DMS153 treated with DMSO at 0.1 percent for 48 hours (cell line): ENCODE measurements around the gene PLCE1.

Experiments used
- DNase-seq: peaks from one replicate; lab custom pipeline; 2025; ENCODE audit not compliant: unreplicated experiment; lab: John Stamatoyannopoulos, UW

The PLCE1 gene

DNA sequence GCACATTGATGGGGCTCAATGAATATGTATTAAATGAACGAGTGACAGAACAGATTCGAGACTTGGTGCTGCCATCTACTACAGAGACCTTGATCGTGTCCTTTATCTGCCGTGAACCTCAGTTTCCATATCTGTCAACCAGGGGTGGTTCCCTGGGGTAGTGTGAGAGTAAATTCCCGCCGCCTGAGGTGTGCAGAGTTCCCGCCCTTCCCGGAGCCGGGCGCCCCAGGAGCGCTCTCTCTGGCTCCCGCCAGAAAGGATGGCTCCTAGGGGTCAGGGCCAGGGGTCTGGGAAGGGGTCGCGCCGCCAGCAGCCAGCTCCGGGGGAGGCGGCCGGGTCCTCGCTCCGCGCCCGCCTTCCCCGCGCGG lies 333 bp upstream of the PLCE1 start:
- DNase-seq, result no peak

DNA sequence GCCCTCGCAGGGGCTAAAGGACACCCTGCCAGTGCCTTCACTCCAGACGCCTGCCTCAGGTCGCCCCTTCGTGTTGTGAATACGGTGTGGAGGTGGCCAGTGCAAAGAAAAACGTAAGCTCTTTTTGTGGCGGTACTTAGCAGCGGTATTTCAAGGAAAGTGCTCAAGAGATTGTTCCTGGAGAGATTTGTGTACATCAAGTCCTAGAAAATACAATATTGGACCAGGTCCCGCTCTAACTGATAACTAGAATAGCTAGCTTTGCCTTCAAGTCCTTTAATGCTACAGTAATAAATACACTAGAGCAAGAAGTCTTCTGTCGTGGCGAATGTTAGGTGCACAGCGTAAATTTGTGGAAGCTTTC lies 689 bp downstream of the PLCE1 start:
- no peak for DNase-seq

- DNase-seq, result no peak
Observed at GRCh38 chr10:93995182-93995581, 1.5 kb downstream of the PLCE1 start.

GRCh38 chr10:93995598-93996271 lies 2.0 kb downstream of the PLCE1 start:
- DNase-seq, result no peak

GRCh38 chr10:93996551-93996950 lies 2.8 kb downstream of the PLCE1 start:
- no peak for DNase-seq

GRCh38 chr10:93997546-93997945 lies 3.8 kb downstream of the PLCE1 start:
- DNase-seq, result no peak

DNA sequence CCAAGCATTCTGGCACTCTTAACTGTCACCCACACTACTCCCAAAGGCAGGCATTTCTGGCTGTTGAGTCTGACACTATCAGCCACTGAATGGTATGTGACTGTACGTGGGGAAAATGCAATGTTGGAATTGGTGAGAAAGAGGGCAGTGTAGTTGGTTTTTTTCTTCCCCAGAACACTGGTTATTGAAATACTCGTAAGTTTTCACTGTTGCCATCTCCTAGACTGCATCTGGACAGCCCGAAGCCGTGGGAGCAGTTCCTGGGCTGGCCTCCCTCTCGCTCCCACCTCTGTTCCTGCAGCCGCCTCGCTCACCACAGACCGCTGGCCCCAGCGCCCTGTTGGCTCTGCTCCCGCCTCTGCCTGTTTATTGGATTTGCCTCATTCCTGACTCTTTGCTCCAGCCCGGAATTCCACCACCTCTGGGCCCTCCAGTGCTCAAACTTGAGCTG lies 5.7 kb downstream of the PLCE1 start:
- DNase-seq, result no peak

DNA sequence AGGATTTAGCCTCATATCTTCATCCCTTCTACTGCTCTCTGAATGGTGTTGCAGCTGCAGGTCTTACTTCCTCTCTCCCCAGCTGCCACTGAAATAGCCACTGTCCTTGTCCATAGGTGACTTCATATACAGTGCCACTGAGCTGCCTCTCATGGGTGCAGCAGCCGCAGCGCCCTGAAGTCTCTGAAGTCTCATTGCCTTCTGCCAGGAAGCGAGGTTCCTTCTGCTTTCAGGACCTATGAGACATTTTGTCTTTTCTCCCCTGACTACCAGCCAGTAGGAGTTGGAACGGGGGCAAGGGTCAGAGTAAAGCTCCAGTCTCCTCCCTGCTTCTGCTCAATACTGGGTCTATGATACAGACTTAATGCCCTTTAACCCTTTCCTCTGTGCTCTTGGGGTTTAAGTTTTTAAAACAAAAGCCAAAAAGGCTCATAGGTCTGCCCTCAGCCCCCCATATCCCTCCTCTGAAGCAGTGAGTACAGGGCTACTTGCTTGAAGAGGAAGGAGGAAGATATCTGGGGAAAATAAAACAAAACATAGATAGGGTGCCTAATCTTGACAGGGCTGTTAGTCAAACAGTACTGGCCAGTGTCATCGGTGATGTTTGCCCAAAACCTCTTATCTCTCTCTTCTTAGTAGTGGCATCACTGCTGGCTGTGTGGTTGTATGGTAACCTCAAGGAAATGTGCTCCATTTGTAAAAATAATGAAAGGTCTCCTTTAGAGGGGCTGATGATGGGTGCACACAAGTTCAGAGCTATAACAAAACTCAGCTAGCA lies 7.1 kb downstream of the PLCE1 start:
- DNase-seq, result no peak

DNA sequence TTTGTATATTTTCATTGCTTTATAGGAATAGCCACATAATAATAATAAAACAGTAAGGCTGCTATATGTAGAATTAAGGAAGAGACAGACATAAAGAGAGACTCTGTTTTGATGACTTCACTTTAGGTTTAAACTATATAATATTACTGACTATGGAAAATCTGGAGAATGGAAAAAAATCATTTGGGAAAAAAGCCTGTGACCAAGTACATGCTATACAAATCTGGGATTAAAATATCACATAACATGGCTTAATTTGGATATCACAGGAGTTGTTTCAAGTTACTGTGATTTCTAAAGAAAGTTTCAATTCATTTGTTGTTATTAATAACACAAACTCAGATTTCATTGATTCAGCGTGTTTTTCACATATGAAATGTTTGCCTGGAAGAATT lies 7.7 kb downstream of the PLCE1 start:
- no peak for DNase-seq

GRCh38 chr10:94002156-94002555 lies 8.4 kb downstream of the PLCE1 start:
- no peak for DNase-seq

GRCh38 chr10:94003488-94003887 lies 9.8 kb downstream of the PLCE1 start:
- no peak for DNase-seq

DNA sequence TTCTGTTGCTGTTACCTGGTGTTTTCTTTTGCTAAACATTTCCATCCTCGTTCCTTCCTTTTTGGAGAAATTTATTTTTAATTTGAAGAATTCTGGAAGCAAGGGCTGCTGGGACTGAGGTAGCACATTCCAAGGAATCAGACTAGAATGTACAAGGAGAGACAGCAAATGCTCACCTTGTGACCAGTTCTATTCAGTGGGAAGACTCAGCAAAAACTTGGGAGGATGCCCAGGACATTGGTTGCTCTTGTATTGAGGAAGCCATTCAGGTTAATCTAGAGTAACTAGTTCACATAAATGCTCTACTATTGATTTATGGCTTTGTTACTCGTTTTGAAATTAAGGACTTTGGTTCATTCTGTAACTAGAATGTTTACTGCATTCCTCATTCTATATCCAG lies 11.3 kb downstream of the PLCE1 start:
- DNase-seq, result no peak

GRCh38 chr10:94006591-94007550 lies 13.1 kb downstream of the PLCE1 start:
- DNase-seq, result peak; percentile 13

- DNase-seq, result no peak
Observed at GRCh38 chr10:94008526-94008925, 14.8 kb downstream of the PLCE1 start.

DNA sequence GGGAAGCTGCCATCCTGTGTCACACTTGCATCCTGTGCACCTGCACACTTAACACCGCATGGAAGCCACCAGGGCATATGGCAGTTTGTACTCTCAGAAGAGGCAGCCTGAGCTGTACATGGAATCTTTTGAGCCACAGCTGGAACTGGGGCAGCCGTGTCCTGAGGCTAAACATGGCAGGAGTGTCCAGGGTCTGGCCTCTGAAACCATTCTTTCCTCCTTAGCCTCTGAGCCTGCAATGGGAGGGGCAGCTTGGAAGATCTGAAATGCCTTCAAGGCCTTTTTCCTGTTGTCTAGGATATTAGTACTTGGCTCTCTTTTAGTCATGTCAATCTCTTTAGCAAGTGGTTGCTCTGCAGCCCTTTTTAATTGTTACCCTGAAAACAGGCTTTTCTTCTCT lies 16.4 kb downstream of the PLCE1 start:
- DNase-seq, result no peak

DNA sequence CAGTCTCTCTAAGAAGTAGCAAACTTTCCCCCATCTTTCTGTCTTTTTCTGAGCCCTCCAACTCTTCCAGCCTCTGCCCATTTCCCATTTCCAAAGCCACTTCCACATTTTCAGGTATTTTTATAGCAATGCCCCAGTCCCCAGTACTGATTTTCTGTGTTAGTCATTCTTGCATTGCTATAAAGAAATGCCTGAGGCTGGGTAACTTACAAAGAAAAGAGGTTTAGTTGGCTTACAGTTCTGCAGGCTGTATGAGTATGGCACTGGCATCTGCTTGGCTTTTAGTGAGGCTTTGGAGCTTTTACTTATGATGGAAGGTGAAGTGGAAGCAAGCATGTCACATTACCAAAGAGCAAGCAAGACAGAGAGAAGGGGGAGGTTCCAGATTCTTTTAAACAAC lies 17.2 kb downstream of the PLCE1 start:
- no peak for DNase-seq

DNA sequence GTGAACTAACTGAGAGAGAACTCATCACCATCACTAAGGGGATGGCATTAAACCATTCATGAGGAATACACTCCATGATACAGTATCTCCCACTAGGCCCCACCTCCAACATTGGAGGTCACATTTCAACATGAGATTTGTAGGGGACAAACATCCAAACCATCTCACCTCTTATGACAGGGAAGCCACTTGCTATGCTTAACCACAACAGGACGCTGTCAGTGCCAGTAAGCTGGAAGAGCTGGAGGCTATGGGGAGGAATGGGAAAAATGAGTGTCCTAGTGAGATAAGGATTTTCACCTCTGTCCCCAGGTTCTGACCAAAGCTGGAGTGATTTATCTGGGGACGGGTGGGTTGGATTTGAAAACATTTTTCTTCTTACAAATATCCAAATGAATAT lies 17.6 kb downstream of the PLCE1 start:
- no peak for DNase-seq

GRCh38 chr10:94012834-94013233 lies 19.1 kb downstream of the PLCE1 start:
- DNase-seq, result no peak

GRCh38 chr10:94013331-94013760 lies 19.6 kb downstream of the PLCE1 start:
- DNase-seq, result no peak

- DNase-seq, result no peak
Observed at GRCh38 chr10:94014304-94014703, 20.6 kb downstream of the PLCE1 start.
